GM18519 (cell line): ENCODE results near the gene GRIK4.

ENCODE experiments used
- ATAC-seq: cut with Tn5 transposase; IDR thresholded peaks from one replicate; pipeline ENCODE4 v1.9.1; 2021; ENCODE audit warnings: mild to moderate bottlenecking, moderate library complexity; ENCODE audit not compliant: unreplicated experiment, low FRiP score

The GRIK4 gene

GRCh38 chr11:120657306-120658070, 145.9 kb downstream of the GRIK4 start:
- ATAC-seq, result peak; percentile 47

GRCh38 chr11:120658071-120658423, 146.5 kb downstream of the GRIK4 start:
- ATAC-seq, result peak; percentile 32

- no peak for ATAC-seq
These were observed 147.5 kb downstream of the GRIK4 start for GRCh38 chr11:120659076-120659475.

GRCh38 chr11:120660024-120660565, 148.5 kb downstream of the GRIK4 start:
- no peak for ATAC-seq

GRCh38 chr11:120662071-120662676, 150.6 kb downstream of the GRIK4 start:
- no peak for ATAC-seq

- no peak for ATAC-seq
These were observed 151.6 kb downstream of the GRIK4 start for GRCh38 chr11:120663142-120663541.

GRCh38 chr11:120666121-120666639, 154.6 kb downstream of the GRIK4 start:
- no peak for ATAC-seq

GRCh38 chr11:120667281-120667680, 155.7 kb downstream of the GRIK4 start:
- ATAC-seq, result no peak

- ATAC-seq, result no peak
These were observed 156.4 kb downstream of the GRIK4 start for GRCh38 chr11:120667934-120668333.

GRCh38 chr11:120668537-120668936, 157.0 kb downstream of the GRIK4 start:
- ATAC-seq, result no peak

- ATAC-seq, result no peak
These were observed 163.0 kb downstream of the GRIK4 start for GRCh38 chr11:120674542-120674941.

GRCh38 chr11:120675171-120675570, 163.6 kb downstream of the GRIK4 start:
- ATAC-seq, result no peak

- ATAC-seq, result no peak
These were observed 165.4 kb downstream of the GRIK4 start for GRCh38 chr11:120676991-120677390.

- no peak for ATAC-seq
These were observed 168.8 kb downstream of the GRIK4 start for GRCh38 chr11:120680322-120680721.

- ATAC-seq, result no peak
These were observed 170.1 kb downstream of the GRIK4 start for GRCh38 chr11:120681434-120682331.

- ATAC-seq, result no peak
These were observed 170.7 kb downstream of the GRIK4 start for GRCh38 chr11:120682332-120682649.

GRCh38 chr11:120682866-120683265, 171.3 kb downstream of the GRIK4 start:
- ATAC-seq, result no peak

- ATAC-seq, result no peak
These were observed 175.0 kb downstream of the GRIK4 start for GRCh38 chr11:120686516-120686915.

GRCh38 chr11:120688163-120688562, 176.6 kb downstream of the GRIK4 start:
- no peak for ATAC-seq

GRCh38 chr11:120689596-120690275, 178.2 kb downstream of the GRIK4 start:
- ATAC-seq, result no peak
